ENCODE results near the gene PEX7. TPM values are rescaled to one million over a fixed set of nuclear protein-coding genes. Genes with fewer than 3 reads are reported as not detected.

Gene PEX7
- total and polyA plus RNA-seq, 2 experiments from 2014 or later = 11.8 to 13.5 TPM

DNA sequence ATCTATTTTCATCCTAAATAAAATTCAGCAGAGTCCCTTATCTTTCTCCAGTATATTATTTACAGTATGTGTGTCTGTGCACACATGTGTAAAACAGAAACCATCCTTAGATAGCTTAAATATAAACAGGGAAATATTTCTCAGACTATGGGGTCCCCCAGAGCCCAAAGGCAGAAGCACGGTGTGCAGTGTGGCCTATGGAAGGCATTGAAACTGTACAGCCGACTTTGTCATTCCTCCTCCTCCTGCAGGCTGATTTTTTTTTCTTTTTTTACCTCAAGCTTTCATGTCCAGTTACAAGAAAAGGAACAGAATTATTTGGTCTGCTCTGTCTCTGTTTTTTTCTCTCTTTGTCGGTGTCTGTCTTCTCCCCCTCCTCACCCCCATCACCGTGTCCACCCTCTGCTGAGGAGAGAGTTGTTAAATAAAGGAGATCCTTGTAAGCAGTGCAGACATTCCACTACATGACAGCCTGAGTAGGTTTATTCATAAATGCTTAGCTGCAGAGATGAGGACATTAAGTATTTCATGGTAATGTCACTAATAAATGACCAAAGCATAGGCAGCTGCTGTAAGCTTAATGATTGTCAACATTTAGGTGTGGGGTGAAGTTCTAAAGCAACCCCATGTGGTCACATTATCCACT, 67.9 kb downstream of the PEX7 start:
- Histone ChIP-seq H4K20me1 (replicated peaks; ENCODE audit: insufficient read depth) (no peaks in the 10 kb centered on the region), H3K36me3 (ENCODE audit: insufficient read depth) (no peaks in the 10 kb centered on the region), H3K27me3 (ENCODE audit: insufficient read depth) (no peaks in the 10 kb centered on the region), H2AFZ (no peak overlapping the region), H3K27ac (ENCODE audit: low read depth) (no peak overlapping the region), H3K4me3 (no peak overlapping the region), H3K79me2 (replicated peaks; ENCODE audit: insufficient read depth) (no peaks in the 10 kb centered on the region), H3F3A (replicated peaks; ENCODE audit: low read depth) (no peaks in the 10 kb centered on the region), H3K4me2 (no peak overlapping the region), H3K9me2 (ENCODE audit: insufficient read depth) (no peaks in the 10 kb centered on the region), H3K4me1 (ENCODE audit: insufficient read depth) (no peaks in the 10 kb centered on the region)
- H3K27me3 Mint-ChIP-seq (ENCODE audit: insufficient read depth, low read depth, poor library complexity) = peaks cover under 1% of the 10 kb centered on the region
- no peaks in the 10 kb centered on the region for H3K36me3 Mint-ChIP-seq (ENCODE audit: low read depth)
- H3K4me1 Mint-ChIP-seq = peaks cover 4% of the 10 kb centered on the region; the same call in 1 of the 3 replicates
- no peak for ATAC-seq
- TF ChIP-seq JUNB (IDR thresholded peaks at IDR 0.05; ENCODE audit: unreplicated experiment) = no peak
- TF ChIP-seq ZNF331 (CRISPR knock-in tag; IDR thresholded peaks at IDR 0.05; ENCODE audit: low read depth) = no peak
- TF ChIP-seq CTCF (conservative IDR thresholded peaks at IDR 0.05; ENCODE audit: low read depth in 2 of 2) = no peak
- TF ChIP-seq CREB1 (CRISPR knock-in tag; IDR thresholded peaks at IDR 0.05; ENCODE audit: low read depth) = no peak
- TF ChIP-seq ETS1 (IDR thresholded peaks at IDR 0.05) = no peak
- TF ChIP-seq EZH2phosphoT487 (IDR thresholded peaks at IDR 0.05; ENCODE audit: unreplicated experiment) = no peak
- TF ChIP-seq, protein P1, sequence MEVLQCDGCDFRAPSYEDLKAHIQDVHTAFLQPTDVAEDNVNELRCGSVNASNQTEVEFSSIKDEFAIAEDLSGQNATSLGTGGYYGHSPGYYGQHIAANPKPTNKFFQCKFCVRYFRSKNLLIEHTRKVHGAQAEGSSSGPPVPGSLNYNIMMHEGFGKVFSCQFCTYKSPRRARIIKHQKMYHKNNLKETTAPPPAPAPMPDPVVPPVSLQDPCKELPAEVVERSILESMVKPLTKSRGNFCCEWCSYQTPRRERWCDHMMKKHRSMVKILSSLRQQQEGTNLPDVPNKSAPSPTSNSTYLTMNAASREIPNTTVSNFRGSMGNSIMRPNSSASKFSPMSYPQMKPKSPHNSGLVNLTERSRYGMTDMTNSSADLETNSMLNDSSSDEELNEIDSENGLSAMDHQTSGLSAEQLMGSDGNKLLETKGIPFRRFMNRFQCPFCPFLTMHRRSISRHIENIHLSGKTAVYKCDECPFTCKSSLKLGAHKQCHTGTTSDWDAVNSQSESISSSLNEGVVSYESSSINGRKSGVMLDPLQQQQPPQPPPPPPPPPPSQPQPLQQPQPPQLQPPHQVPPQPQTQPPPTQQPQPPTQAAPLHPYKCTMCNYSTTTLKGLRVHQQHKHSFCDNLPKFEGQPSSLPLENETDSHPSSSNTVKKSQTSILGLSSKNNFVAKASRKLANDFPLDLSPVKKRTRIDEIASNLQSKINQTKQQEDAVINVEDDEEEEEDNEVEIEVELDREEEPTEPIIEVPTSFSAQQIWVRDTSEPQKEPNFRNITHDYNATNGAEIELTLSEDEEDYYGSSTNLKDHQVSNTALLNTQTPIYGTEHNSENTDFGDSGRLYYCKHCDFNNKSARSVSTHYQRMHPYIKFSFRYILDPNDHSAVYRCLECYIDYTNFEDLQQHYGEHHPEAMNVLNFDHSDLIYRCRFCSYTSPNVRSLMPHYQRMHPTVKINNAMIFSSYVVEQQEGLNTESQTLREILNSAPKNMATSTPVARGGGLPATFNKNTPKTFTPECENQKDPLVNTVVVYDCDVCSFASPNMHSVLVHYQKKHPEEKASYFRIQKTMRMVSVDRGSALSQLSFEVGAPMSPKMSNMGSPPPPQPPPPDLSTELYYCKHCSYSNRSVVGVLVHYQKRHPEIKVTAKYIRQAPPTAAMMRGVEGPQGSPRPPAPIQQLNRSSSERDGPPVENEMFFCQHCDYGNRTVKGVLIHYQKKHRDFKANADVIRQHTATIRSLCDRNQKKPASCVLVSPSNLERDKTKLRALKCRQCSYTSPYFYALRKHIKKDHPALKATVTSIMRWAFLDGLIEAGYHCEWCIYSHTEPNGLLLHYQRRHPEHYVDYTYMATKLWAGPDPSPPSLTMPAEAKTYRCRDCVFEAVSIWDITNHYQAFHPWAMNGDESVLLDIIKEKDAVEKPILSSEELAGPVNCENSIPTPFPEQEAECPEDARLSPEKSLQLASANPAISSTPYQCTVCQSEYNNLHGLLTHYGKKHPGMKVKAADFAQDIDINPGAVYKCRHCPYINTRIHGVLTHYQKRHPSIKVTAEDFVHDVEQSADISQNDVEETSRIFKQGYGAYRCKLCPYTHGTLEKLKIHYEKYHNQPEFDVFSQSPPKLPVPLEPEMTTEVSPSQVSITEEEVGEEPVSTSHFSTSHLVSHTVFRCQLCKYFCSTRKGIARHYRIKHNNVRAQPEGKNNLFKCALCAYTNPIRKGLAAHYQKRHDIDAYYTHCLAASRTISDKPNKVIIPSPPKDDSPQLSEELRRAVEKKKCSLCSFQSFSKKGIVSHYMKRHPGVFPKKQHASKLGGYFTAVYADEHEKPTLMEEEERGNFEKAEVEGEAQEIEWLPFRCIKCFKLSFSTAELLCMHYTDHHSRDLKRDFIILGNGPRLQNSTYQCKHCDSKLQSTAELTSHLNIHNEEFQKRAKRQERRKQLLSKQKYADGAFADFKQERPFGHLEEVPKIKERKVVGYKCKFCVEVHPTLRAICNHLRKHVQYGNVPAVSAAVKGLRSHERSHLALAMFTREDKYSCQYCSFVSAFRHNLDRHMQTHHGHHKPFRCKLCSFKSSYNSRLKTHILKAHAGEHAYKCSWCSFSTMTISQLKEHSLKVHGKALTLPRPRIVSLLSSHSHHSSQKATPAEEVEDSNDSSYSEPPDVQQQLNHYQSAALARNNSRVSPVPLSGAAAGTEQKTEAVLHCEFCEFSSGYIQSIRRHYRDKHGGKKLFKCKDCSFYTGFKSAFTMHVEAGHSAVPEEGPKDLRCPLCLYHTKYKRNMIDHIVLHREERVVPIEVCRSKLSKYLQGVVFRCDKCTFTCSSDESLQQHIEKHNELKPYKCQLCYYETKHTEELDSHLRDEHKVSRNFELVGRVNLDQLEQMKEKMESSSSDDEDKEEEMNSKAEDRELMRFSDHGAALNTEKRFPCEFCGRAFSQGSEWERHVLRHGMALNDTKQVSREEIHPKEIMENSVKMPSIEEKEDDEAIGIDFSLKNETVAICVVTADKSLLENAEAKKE (CRISPR knock-in tag; IDR thresholded peaks at IDR 0.05) = no peak
- no peak for TF ChIP-seq ZNF114 (CRISPR knock-in tag; IDR thresholded peaks at IDR 0.05)
- TF ChIP-seq POLR2AphosphoS5 (IDR thresholded peaks at IDR 0.05; ENCODE audit: low read depth) = no peak
- no peak for TF ChIP-seq REST (IDR thresholded peaks at IDR 0.05; ENCODE audit: unreplicated experiment)
- TF ChIP-seq STAT1 (IDR thresholded peaks at IDR 0.05; ENCODE audit: unreplicated experiment) = no peak
- no peak for TF ChIP-seq EZH2 (IDR thresholded peaks at IDR 0.05; ENCODE audit: low read depth, unreplicated experiment)
- no peak for TF ChIP-seq NANOG (IDR thresholded peaks at IDR 0.05; ENCODE audit: borderline replicate concordance)
- no peak overlapping the region for H3K4me3 Mint-ChIP-seq
- DNase-seq (ENCODE audit: low spot score) = no peak
- H3K9me3 Mint-ChIP-seq = no peaks in the 10 kb centered on the region
- H3K27ac Mint-ChIP-seq = no peak overlapping the region
